Calu3 (cell line): ENCODE results near the gene DDX20. TPM values are rescaled to one million over a fixed set of nuclear protein-coding genes. Genes with fewer than 3 reads are reported as not detected.
"Not testable (repeated sequence)": the region's sequence is repeated elsewhere in the genome, so short reads cannot be mapped to it uniquely, and the experiment has no call there.

Experiments used
- BruUV-seq: library from RNA; stranded (reverse); fragments of 400-500 nt; replicated peaks from 2 replicates; lab custom pipeline; 2021; lab: Mats Ljungman, UMichigan
- CTCF ChIA-PET: fragments of 300-600 bp; sonication (Branson Sonifier 250); formaldehyde crosslinking; loops from one replicate; lab custom pipeline; 2022; ENCODE audit warnings: antibody characterized with exemption; lab: Charles Lee
- DNase-seq: peaks from one replicate; pipeline ENCODE4 v3.0.0; 2022
- H3K27ac Mint-ChIP-seq: one replicate; pipeline ENCODE4 v1.8.0; 2022; ENCODE audit warnings: mixed read lengths; ENCODE audit not compliant: unreplicated experiment
- H3K27me3 Mint-ChIP-seq: one replicate; pipeline ENCODE4 v1.8.0; 2022; ENCODE audit warnings: mixed read lengths; ENCODE audit not compliant: unreplicated experiment
- H3K36me3 Mint-ChIP-seq: one replicate; pipeline ENCODE4 v1.8.0; 2022; ENCODE audit warnings: mild to moderate bottlenecking, moderate library complexity, mixed read lengths; ENCODE audit not compliant: insufficient read depth, unreplicated experiment
- H3K4me1 Mint-ChIP-seq: one replicate; pipeline ENCODE4 v1.8.0; 2022; ENCODE audit warnings: mild to moderate bottlenecking, low read depth, mixed read lengths; ENCODE audit not compliant: unreplicated experiment
- H3K4me3 Mint-ChIP-seq: one replicate; pipeline ENCODE4 v1.8.0; 2022; ENCODE audit warnings: mild to moderate bottlenecking, low read depth, moderate library complexity, mixed read lengths; ENCODE audit not compliant: unreplicated experiment
- H3K9me3 Mint-ChIP-seq: one replicate; pipeline ENCODE4 v1.8.0; 2022; ENCODE audit warnings: low read depth, mixed read lengths; ENCODE audit not compliant: unreplicated experiment
- intact Hi-C: fragments of 100-400 bp; cut with micrococcal nuclease; formaldehyde crosslinking; loops from one replicate; pipeline ENCODE4 v1.10.0; 2022; ENCODE audit not compliant: unreplicated experiment
- total RNA-seq: library from RNA; stranded (reverse); gene quantifications from 2 replicates; pipeline ENCODE4 v1.2.3, GENCODE V29; 2022
- TF ChIP-seq, protein P1 (sequence below): fragments of 200-600 bp; IDR thresholded peaks from one replicate; pipeline ENCODE4 v1.8.0; 2022; ENCODE audit warnings: antibody characterized with exemption; ENCODE audit not compliant: unreplicated experiment

The DDX20 gene
- total RNA-seq, 1 experiment from 2014 or later = 8.9 TPM

DNA sequence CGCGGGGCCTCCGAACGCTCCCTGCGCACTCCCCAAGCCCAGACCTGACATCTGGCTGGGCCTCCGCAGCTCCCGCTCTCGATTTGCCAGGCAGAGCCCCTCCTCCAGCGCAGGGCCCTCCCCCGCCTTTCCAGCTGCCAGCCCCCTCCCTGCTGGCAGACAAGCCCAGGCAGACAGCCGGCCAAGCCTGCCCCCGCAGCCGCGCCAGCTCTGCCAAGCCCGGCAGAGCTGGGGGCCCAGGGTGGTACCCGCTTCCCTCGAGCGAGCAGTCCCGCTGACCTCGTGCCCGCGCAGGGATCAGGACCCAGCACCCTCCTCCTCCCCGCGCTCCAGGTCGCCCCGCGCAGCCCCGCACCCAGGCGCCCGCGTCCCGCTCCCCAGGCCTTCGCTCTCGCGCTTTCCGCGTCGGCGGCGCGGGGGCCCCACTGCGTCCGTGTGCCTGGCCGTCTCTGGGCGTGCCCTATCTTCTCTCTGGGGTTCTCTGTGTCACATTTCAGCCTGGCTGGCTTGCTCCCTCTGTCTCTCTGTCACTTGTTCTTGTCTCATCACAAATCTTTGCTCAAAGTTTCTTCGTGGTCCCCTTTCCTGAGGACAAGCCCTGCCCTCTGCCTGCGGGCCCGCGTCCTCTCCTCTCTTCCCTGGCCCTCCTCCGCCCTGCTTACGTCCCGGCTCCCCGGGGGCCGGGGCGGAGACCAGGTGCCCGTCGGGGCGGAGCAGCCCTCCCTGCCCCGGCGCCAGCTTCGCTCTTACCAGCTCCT is 17.1 kb upstream of the DDX20 start:
- Mint-ChIP-seq H3K27ac (peak overlapping the region; percentile 64), H3K4me1 (peaks cover 24% of the 10 kb centered on the region), H3K36me3 (peaks cover 27% of the 10 kb centered on the region), H3K27me3 (peaks cover 57% of the 10 kb centered on the region), H3K4me3 (peak overlapping the region; percentile 86), H3K9me3 (no peaks in the 10 kb centered on the region)
- intact Hi-C loops = no loop called here
- BruUV-seq = no TSS peak
- DNase-seq = peak; percentile 56
- CTCF ChIA-PET = interaction anchor here (0.8 to 1.6 kb wide), 2 partner anchors 24 to 257 kb away, joined by 3 to 4 read pairs; no protein-coding TSS in a partner anchor
- TF ChIP-seq, protein P1, sequence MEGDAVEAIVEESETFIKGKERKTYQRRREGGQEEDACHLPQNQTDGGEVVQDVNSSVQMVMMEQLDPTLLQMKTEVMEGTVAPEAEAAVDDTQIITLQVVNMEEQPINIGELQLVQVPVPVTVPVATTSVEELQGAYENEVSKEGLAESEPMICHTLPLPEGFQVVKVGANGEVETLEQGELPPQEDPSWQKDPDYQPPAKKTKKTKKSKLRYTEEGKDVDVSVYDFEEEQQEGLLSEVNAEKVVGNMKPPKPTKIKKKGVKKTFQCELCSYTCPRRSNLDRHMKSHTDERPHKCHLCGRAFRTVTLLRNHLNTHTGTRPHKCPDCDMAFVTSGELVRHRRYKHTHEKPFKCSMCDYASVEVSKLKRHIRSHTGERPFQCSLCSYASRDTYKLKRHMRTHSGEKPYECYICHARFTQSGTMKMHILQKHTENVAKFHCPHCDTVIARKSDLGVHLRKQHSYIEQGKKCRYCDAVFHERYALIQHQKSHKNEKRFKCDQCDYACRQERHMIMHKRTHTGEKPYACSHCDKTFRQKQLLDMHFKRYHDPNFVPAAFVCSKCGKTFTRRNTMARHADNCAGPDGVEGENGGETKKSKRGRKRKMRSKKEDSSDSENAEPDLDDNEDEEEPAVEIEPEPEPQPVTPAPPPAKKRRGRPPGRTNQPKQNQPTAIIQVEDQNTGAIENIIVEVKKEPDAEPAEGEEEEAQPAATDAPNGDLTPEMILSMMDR = no peak

DNA sequence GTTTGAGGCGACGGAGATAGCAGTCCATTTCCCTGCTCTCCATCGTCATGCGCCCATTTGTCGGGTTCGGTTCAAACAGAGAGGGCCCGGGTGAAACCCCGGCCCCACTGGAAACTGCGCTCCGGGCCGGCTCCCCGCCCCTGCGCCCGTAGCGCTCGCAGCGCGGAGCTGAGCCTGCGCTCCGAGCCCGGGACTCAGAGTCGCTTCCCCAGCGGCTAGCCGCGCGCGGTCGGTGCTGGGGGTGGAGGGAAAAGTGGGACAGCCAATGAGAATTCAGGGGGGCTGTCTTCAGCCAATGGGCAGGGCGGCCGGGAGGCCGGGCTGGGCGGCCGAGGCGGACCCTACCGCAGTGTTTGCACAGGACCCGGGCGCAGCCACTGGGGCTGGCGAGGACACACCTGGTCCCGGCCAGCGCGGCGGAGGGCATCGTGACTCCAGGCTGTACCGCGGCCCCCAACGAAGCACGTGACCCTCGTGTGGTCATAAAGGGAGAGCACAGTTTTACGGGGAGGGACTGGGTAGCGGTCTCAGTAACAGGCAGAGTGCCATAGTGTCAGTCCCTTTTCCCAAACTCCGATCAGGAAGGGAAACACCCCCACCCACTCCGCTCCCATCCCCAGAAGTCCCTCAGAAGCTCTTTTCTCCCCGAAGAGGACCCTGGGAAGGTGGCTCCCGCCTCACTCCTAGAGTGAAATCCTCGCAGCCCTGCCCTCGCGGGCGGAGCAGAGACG is 16.3 kb upstream of the DDX20 start, which contains the start of gene INKA2:
Gene INKA2 (minus strand): TSS at position 202 of the 731 bp plus-strand sequence. CDS start 153 bp downstream, at position 49.
- peak within 1 kb of the TSS; percentile 64 for H3K27ac Mint-ChIP-seq
- H3K9me3 Mint-ChIP-seq = no peaks in the 10 kb centered on the region
- intact Hi-C loops = no loop called here
- CTCF ChIA-PET = interaction anchor here (0.8 to 1.6 kb wide), 2 partner anchors 25 to 258 kb away, joined by 3 to 4 read pairs; no protein-coding TSS in a partner anchor
- H3K4me1 Mint-ChIP-seq = peaks cover 24% of the 10 kb centered on the region
- peaks cover 27% of the 10 kb centered on the region for H3K36me3 Mint-ChIP-seq
- BruUV-seq = no TSS peak
- peak; percentile 84 for DNase-seq
- TF ChIP-seq, protein P1 = no peak
- H3K27me3 Mint-ChIP-seq = peaks cover 57% of the 10 kb centered on the region
- H3K4me3 Mint-ChIP-seq = peak within 1 kb of the TSS; percentile 86

DNA sequence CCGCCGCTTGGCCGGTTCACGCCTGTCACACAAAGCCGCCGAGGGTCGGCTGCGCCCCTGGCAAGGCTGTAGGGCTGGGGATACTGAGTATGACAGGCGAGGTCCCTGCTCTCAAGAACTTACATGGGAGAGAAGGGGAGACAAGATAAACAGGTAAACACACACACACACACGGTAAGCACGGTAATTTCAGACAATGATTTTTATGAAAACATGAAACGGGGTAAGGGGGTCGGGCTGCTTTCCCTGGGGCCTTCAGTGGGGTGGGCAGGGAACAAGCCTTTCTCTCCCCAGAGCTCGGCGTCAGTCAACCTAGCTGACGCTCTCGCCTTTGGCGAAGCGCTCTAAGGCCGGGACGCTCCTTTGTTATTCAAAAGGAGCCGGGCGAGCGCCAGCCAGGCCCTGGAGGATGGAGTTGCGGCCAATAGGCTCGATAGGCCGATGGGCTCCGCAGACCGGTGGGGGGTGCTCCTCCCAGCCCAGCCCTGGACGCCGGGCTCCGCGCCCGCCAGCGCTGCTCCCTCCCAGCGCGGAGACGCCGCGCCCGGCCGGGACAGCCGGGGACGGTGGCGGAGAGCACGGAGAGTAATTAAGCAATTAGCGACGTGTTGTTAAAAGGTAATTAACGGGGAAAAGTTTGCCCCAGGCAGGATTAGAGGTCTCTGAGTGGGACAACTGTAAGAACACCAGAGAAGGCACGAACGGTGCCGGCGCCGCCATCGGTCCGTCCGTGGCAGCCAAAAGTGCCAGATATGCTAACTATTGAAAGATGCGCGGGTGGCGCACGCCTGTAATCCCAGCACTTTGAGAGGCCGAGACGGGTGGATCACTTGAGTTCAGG is 15.6 kb upstream of the DDX20 start:
- Mint-ChIP-seq H3K27ac (no peak overlapping the region), H3K4me3 (peak overlapping the region; percentile 86), H3K36me3 (peaks cover 27% of the 10 kb centered on the region), H3K27me3 (peaks cover 57% of the 10 kb centered on the region), H3K4me1 (peaks cover 24% of the 10 kb centered on the region), H3K9me3 (no peaks in the 10 kb centered on the region)
- CTCF ChIA-PET = no interaction called here
- TF ChIP-seq, protein P1 = no peak
- intact Hi-C loops = no loop called here
- DNase-seq = peak; percentile 34
- no TSS peak for BruUV-seq

DNA sequence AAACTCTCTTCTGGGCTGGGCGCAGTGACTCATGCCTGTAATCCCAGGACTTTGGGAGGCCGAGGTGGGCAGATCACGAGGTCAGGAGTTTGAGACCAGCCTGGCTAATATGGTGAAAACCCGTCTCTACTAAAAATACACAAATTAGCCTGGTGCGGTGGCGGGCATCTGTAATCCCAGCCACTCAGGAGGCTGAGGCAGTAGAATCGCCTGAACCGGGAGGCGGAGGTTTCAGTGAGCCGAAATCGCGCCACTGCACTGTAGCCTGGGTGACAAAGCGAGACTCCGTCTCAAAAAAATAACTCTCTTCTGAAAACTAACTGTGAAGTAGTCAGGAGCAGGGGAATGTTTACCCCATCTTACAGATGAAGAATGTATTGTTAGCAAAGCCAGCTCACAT is 13.4 kb upstream of the DDX20 start:
- BruUV-seq, DNase-seq, H3K9me3 Mint-ChIP-seq, H3K27ac Mint-ChIP-seq, CTCF ChIA-PET, H3K4me3 Mint-ChIP-seq, intact Hi-C loops: not testable (repeated sequence)
- Mint-ChIP-seq H3K27me3 (peaks cover 66% of the 10 kb centered on the region), H3K36me3 (peaks cover 27% of the 10 kb centered on the region), H3K4me1 (peaks cover 24% of the 10 kb centered on the region)
